ENCODE results near the gene DESI1. TPM values are rescaled to one million over a fixed set of nuclear protein-coding genes. Genes with fewer than 3 reads are reported as not detected.
A peak's percentile ranks its signal among the peaks of the same experiment; 100 is the strongest.

The DESI1 gene
- total and polyA plus RNA-seq, 2 of the 13 experiments (the other 11 are each of a cell fraction or from before 2014, with no cell fraction given), result 21.6 to 29.2 TPM

GRCh38 chr22:41596776-41597634 lies 23.8 kb downstream of the DESI1 start (continued):
- TF ChIP-seq ZNF263 (CRISPR knock-in tag; IDR thresholded peaks at IDR 0.05) (0 out of 2 replicates have a peak, but pooled peaks have one; percentile 17), NR2C2 (CRISPR knock-in tag; IDR thresholded peaks at IDR 0.05; ENCODE audit: borderline replicate concordance) (no peak), CAMTA2 (CRISPR knock-in tag; IDR thresholded peaks at IDR 0.05; ENCODE audit: borderline replicate concordance) (0 out of 2 replicates have a peak, but pooled peaks have one; percentile 34), ZBTB34 (CRISPR knock-in tag; IDR thresholded peaks at IDR 0.05) (no peak), RFXAP (CRISPR knock-in tag; IDR thresholded peaks at IDR 0.05; ENCODE audit: borderline replicate concordance) (peak; percentile 43; the same call in 1 of the 2 replicates), GABPB1 (CRISPR knock-in tag; IDR thresholded peaks at IDR 0.05) (0 out of 2 replicates have a peak, but pooled peaks have one; percentile 23), PRDM4 (CRISPR knock-in tag; IDR thresholded peaks at IDR 0.05; ENCODE audit: borderline replicate concordance) (no peak), ZNF280B (CRISPR knock-in tag; IDR thresholded peaks at IDR 0.05; ENCODE audit: borderline replicate concordance) (peak; percentile 22; the same call in 1 of the 2 replicates), ZNF496 (CRISPR knock-in tag; IDR thresholded peaks at IDR 0.05; ENCODE audit: insufficient replicate concordance) (no peak), THRA (CRISPR knock-in tag; IDR thresholded peaks at IDR 0.05; ENCODE audit: borderline replicate concordance) (peak; percentile 77; the same call in 1 of the 2 replicates), ZNF574 (CRISPR knock-in tag; IDR thresholded peaks at IDR 0.05) (0 out of 2 replicates have a peak, but pooled peaks have one; percentile 38), NR2F6 (IDR thresholded peaks at IDR 0.05) (peak; percentile 28; the same call in 1 of the 2 replicates), NR2F6 (CRISPR knock-in tag; IDR thresholded peaks at IDR 0.05) (peak; percentile 70; the same call in 1 of the 2 replicates), ZNF333 (CRISPR knock-in tag; IDR thresholded peaks at IDR 0.05; ENCODE audit: borderline replicate concordance) (0 out of 2 replicates have a peak, but pooled peaks have one; percentile 53), NONO (IDR thresholded peaks at IDR 0.05) (no peak), NONO (CRISPR knock-in tag; conservative IDR thresholded peaks at IDR 0.05) (0 out of 2 replicates have a peak, but pooled peaks have one; percentile 46), DRAP1 (CRISPR knock-in tag; IDR thresholded peaks at IDR 0.05) (no peak)

Data from HepG2 (cell line).